Breast epithelium (tissue), 3 donors: ENCODE results near the gene SFMBT1.
"Not testable (repeated sequence)": the region's sequence is repeated elsewhere in the genome, so short reads cannot be mapped to it uniquely, and the experiment has no call there.

Experiments
- POLR2A ChIP-seq: fragments of 450-650 bp; IDR thresholded peaks from one replicate; pipeline ENCODE4 v1.6.1; 2016; ENCODE audit warnings: antibody characterized with exemption, mild to moderate bottlenecking, moderate library complexity
- POLR2AphosphoS5 ChIP-seq, 3 donors: sonication (generic); formaldehyde crosslinking; IDR thresholded peaks; one replicate each; pipeline ENCODE4 v1.6.1; 2017; ENCODE audit warnings: antibody characterized with exemption in 3 of 3
- TF ChIP-seq, protein P1 (sequence below), 3 donors: fragments of 450-650 bp; IDR thresholded peaks; one replicate each; pipeline ENCODE4 v1.5.1; 2016 to 2017; ENCODE audit warnings: antibody characterized with exemption in 3 of 3, mild to moderate bottlenecking in 3 of 3, moderate library complexity in 3 of 3

DNA sequence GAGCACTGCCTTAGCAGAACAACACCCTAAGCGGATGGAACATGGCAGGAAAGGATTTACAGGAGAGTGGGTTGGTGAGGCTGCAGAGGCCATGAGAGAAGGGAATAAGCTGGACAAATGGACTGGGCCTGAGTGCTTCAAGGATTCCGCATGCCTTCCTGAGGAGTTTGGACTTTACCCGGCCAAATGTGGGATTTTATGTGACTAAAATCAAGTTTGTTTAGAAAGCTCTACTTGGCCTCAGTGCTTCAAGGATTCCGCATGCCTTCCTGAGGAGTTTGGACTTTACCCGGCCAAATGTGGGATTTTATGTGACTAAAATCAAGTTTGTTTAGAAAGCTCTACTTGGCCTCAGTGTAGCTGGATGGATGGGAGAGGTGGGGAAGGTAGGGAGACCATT lies 10.9 kb downstream of the SFMBT1 start:
- not testable (repeated sequence) for TF ChIP-seq POLR2A; POLR2AphosphoS5 (IDR thresholded peaks at IDR 0.05)
- TF ChIP-seq, protein P1, sequence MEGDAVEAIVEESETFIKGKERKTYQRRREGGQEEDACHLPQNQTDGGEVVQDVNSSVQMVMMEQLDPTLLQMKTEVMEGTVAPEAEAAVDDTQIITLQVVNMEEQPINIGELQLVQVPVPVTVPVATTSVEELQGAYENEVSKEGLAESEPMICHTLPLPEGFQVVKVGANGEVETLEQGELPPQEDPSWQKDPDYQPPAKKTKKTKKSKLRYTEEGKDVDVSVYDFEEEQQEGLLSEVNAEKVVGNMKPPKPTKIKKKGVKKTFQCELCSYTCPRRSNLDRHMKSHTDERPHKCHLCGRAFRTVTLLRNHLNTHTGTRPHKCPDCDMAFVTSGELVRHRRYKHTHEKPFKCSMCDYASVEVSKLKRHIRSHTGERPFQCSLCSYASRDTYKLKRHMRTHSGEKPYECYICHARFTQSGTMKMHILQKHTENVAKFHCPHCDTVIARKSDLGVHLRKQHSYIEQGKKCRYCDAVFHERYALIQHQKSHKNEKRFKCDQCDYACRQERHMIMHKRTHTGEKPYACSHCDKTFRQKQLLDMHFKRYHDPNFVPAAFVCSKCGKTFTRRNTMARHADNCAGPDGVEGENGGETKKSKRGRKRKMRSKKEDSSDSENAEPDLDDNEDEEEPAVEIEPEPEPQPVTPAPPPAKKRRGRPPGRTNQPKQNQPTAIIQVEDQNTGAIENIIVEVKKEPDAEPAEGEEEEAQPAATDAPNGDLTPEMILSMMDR (IDR thresholded peaks at IDR 0.05), result not testable (repeated sequence)
